CD4-positive, alpha-beta T cell (primary cell): ENCODE results near the gene ARL6IP1. TPM values are rescaled to one million over a fixed set of nuclear protein-coding genes. Genes with fewer than 3 reads are reported as not detected.

Experiments
- ATAC-seq: fragments of 200-7000 bp; cut with Tn5 transposase; one replicate; pipeline ENCODE4 v1.10.0; 2022; ENCODE audit warnings: mild to moderate bottlenecking; ENCODE audit not compliant: poor library complexity
- CTCF ChIA-PET: fragments of 350-600 bp; sonication (Branson Sonifier 250); formaldehyde crosslinking; loops from one replicate; lab custom pipeline; 2021; ENCODE audit warnings: antibody characterized with exemption, inconsistent platforms; lab: Charles Lee
- POLR2A ChIA-PET: fragments of 350-600 bp; sonication (Branson Sonifier 250); formaldehyde crosslinking; loops from one replicate; lab custom pipeline; 2021; ENCODE audit warnings: antibody characterized with exemption, inconsistent platforms; lab: Charles Lee
- DNase-seq, 14 experiments: peaks; one replicate each; pipeline ENCODE4 v3.0.0-alpha.2; 2013 to 2020; ENCODE audit warnings: mixed read lengths in 2 of 14
- H3K27ac ChIP-seq, 2 donors: one replicate each; pipeline versions ENCODE4 v1.5.1 to v1.7.0; 2013; ENCODE audit warnings: low read length in 2 of 2, low read depth in 1 of 2, mild to moderate bottlenecking in 1 of 2
- H3K27me3 ChIP-seq, 2 experiments: 1 replicate in 1 of 2; 2 replicates in 1 of 2; pipeline versions ENCODE4 v1.6.1 to v1.7.0; 2013; ENCODE audit warnings: low read length in 2 of 2, control low read depth in 1 of 2, mild to moderate bottlenecking in 1 of 2, moderate library complexity in 1 of 2; ENCODE audit not compliant: insufficient read depth in 2 of 2, control insufficient read depth in 1 of 2
- H3K36me3 ChIP-seq: one replicate; pipeline ENCODE4 v1.6.1; 2013; ENCODE audit warnings: low read length, control low read depth; ENCODE audit not compliant: insufficient read depth
- H3K4me1 ChIP-seq: one replicate; pipeline ENCODE4 v1.6.1; 2013; ENCODE audit warnings: low read length, control low read depth; ENCODE audit not compliant: insufficient read depth
- H3K4me3 ChIP-seq: one replicate; pipeline ENCODE4 v1.5.1; 2013; ENCODE audit warnings: mild to moderate bottlenecking, low read length, moderate library complexity
- H3K9me3 ChIP-seq, 2 experiments: 1 replicate in 1 of 2; 2 replicates in 1 of 2; pipeline versions ENCODE4 v1.6.1 to v1.7.0; 2013; ENCODE audit warnings: low read length in 2 of 2, mild to moderate bottlenecking in 2 of 2, control low read depth in 1 of 2, moderate library complexity in 1 of 2; ENCODE audit not compliant: control insufficient read depth in 1 of 2, insufficient read depth in 1 of 2
- H3K27ac Mint-ChIP-seq: one replicate; pipeline ENCODE4 v1.8.0; 2020; ENCODE audit warnings: mixed read lengths
- H3K27me3 Mint-ChIP-seq: one replicate; pipeline ENCODE4 v1.8.0; 2021; ENCODE audit warnings: mixed read lengths
- H3K36me3 Mint-ChIP-seq: one replicate; pipeline ENCODE4 v1.8.0; 2021; ENCODE audit warnings: low read depth, mixed read lengths
- H3K4me1 Mint-ChIP-seq: one replicate; pipeline ENCODE4 v1.8.0; 2021; ENCODE audit warnings: low read depth, mixed read lengths
- H3K4me3 Mint-ChIP-seq: one replicate; pipeline ENCODE4 v1.8.0; 2020; ENCODE audit warnings: mild to moderate bottlenecking, mixed read lengths
- H3K9me3 Mint-ChIP-seq: one replicate; pipeline ENCODE4 v1.8.0; 2020; ENCODE audit warnings: mixed read lengths
- intact Hi-C, 2 experiments: fragments of 100-400 bp; cut with DNase I in 1 of 2; cut with micrococcal nuclease in 1 of 2; formaldehyde crosslinking; loops; one replicate each; pipeline versions ENCODE4 v1.15.1 to v1.9.0; 2023 to 2025; cut with DNase I, micrococcal nuclease
- total RNA-seq, 174 experiments: library from RNA in 2 of 174; stranded (reverse) in 2 of 174; gene quantifications; one replicate each; pipeline ENCODE4 v1.2.3 and lab custom pipeline; 2021 to 2026
- TF ChIP-seq, protein P1 (sequence below): fragments of 200-600 bp; IDR thresholded peaks from one replicate; pipeline ENCODE4 v1.8.0; 2022; ENCODE audit warnings: antibody characterized with exemption, mild to moderate bottlenecking

ARL6IP1 gene
- total RNA-seq, 2 experiments from 2014 or later: 109 to 111 TPM

DNA sequence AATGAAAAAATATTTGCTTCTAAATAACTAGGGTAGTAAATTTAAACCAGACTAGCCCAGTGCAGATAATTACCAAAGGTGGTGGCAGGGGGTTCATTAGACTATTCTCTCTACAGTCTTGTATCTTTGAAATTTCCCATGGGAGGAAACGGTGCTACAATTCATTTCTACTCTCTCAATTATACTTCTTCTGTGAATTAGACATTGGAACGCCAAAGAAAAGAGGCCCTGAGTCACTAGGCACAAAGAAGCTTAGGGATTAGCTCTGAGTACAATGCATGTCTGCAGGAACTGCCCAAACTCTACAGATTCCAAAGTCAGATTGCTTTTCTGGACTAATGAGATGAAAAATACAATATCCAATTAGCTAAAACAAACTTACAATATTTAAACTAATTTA lies 30.7 kb upstream of the ARL6IP1 start:
- Mint-ChIP-seq H3K9me3 (no peaks in the 10 kb centered on the region), H3K4me1 (no peaks in the 10 kb centered on the region), H3K27ac (no peak overlapping the region), H3K36me3 (peaks cover 86% of the 10 kb centered on the region), H3K27me3 (no peaks in the 10 kb centered on the region), H3K4me3 (no peak overlapping the region)
- TF ChIP-seq, protein P1, sequence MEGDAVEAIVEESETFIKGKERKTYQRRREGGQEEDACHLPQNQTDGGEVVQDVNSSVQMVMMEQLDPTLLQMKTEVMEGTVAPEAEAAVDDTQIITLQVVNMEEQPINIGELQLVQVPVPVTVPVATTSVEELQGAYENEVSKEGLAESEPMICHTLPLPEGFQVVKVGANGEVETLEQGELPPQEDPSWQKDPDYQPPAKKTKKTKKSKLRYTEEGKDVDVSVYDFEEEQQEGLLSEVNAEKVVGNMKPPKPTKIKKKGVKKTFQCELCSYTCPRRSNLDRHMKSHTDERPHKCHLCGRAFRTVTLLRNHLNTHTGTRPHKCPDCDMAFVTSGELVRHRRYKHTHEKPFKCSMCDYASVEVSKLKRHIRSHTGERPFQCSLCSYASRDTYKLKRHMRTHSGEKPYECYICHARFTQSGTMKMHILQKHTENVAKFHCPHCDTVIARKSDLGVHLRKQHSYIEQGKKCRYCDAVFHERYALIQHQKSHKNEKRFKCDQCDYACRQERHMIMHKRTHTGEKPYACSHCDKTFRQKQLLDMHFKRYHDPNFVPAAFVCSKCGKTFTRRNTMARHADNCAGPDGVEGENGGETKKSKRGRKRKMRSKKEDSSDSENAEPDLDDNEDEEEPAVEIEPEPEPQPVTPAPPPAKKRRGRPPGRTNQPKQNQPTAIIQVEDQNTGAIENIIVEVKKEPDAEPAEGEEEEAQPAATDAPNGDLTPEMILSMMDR: no peak
- intact Hi-C loops: no loop called here
- H3K27ac ChIP-seq: no peak overlapping the region
- H3K27me3 ChIP-seq: no peaks in the 10 kb centered on the region
- peaks cover 82% of the 10 kb centered on the region for H3K36me3 ChIP-seq
- no peak overlapping the region for H3K4me3 ChIP-seq
- DNase-seq: no peak
- H3K4me1 ChIP-seq: no peaks in the 10 kb centered on the region
- ChIA-PET CTCF (interaction anchor here (0.8 to 2.7 kb wide), 3 partner anchors 12 to 30 kb away, joined by 3 to 10 read pairs (median 6); partner anchors contain the start of gene ARL6IP1), POLR2A (no interaction called here)
- ATAC-seq: no peak
- H3K9me3 ChIP-seq: no peaks in the 10 kb centered on the region

DNA sequence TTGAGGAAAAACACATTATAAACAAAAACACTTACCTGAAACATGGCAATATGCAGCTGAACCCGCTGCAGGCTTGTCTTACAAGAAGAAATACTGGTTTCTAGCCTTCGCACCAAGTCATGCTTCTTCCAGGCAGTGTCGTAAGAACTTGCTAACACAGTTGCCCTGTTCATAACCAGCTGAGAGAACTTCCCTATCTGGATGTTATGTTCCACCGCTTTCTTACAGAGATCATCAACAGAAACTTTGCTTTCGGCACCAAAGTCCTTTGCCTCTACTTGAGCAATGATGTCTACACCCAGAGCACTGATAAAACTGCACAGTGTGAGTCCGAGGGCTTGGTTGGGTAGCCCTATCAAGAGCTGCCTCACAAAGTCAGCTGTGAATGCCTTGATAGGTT lies 27.9 kb upstream of the ARL6IP1 start:
- H3K4me1 Mint-ChIP-seq: no peaks in the 10 kb centered on the region
- intact Hi-C loops: no loop called here
- no peak overlapping the region for H3K4me3 Mint-ChIP-seq
- no peaks in the 10 kb centered on the region for H3K27me3 Mint-ChIP-seq
- Histone ChIP-seq H3K4me1 (no peaks in the 10 kb centered on the region), H3K27ac (no peak overlapping the region), H3K9me3 (no peaks in the 10 kb centered on the region), H3K36me3 (peaks cover 57% of the 10 kb centered on the region), H3K4me3 (no peak overlapping the region), H3K27me3 (no peaks in the 10 kb centered on the region)
- H3K27ac Mint-ChIP-seq: no peak overlapping the region
- no peak for ATAC-seq
- peaks cover 59% of the 10 kb centered on the region for H3K36me3 Mint-ChIP-seq
- POLR2A ChIA-PET: interaction anchor here (0.8 to 1.5 kb wide), 2 partner anchors 8 to 27 kb away, joined by 3 to 4 read pairs; no protein-coding TSS in a partner anchor
- TF ChIP-seq, protein P1: no peak
- no peak for DNase-seq
- H3K9me3 Mint-ChIP-seq: no peaks in the 10 kb centered on the region
- CTCF ChIA-PET: no interaction called here

DNA sequence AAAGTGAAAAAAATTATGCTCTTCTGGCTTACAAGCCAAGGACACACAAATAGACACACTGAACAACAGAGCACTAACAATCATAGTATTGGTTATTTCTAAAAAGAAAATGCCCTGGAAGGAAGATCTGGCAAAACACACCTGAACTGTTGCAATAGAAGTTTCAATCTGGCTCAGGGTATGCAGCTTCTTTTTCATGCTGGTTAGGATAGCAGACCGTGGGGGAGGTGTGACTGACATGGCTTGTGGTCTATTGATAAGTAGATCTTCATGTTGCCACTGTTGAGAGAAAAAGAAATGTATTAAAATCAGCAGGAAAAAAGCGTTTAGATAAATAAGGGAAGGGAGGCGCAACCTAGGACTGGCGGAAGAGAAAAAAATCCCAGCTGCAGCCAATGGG lies 26.5 kb upstream of the ARL6IP1 start:
- Mint-ChIP-seq H3K4me3 (no peak overlapping the region), H3K36me3 (peaks cover 48% of the 10 kb centered on the region), H3K27ac (no peak overlapping the region), H3K4me1 (no peaks in the 10 kb centered on the region), H3K9me3 (no peaks in the 10 kb centered on the region), H3K27me3 (no peaks in the 10 kb centered on the region)
- Histone ChIP-seq H3K27me3 (no peaks in the 10 kb centered on the region), H3K27ac (no peak overlapping the region), H3K4me3 (no peak overlapping the region), H3K4me1 (no peaks in the 10 kb centered on the region), H3K36me3 (peaks cover 45% of the 10 kb centered on the region), H3K9me3 (no peaks in the 10 kb centered on the region)
- TF ChIP-seq, protein P1: no peak
- POLR2A ChIA-PET: interaction anchor here (0.8 kb wide), 1 partner anchor 26 kb away, joined by 4 read pairs; no protein-coding TSS in a partner anchor
- DNase-seq: no peak
- intact Hi-C loops: no loop called here
- ATAC-seq: no peak
- CTCF ChIA-PET: interaction anchor here (1.2 kb wide), 1 partner anchor 26 kb away, joined by 3 read pairs; the partner anchor contains the start of gene ARL6IP1
